ENCODE results near the gene CENPM. TPM values are rescaled to one million over a fixed set of nuclear protein-coding genes. Genes with fewer than 3 reads are reported as not detected.
A peak's percentile ranks its signal among the peaks of the same experiment; 100 is the strongest.

The CENPM gene
- total RNA-seq, 1 experiment from 2014 or later: 39.8 TPM

- TF ChIP-seq SIN3A (IDR thresholded peaks at IDR 0.05; ENCODE audit: borderline replicate concordance, insufficient read depth, low read depth, low read length) (no peak), CTCF (IDR thresholded peaks at IDR 0.05) (no peak), REST (IDR thresholded peaks at IDR 0.05; ENCODE audit: insufficient read depth in 1 of 2, low read depth in 2 of 2, low read length in 1 of 2) (no peak), POLR2AphosphoS5 (IDR thresholded peaks at IDR 0.05; ENCODE audit: low read depth, low read length) (no peak), TCF7L2 (IDR thresholded peaks at IDR 0.05; ENCODE audit: low read depth, low read length) (no peak)
- H3K4me3 ChIP-seq (ENCODE audit: low read depth in 2 of 2, low read length in 2 of 2): no peak overlapping the region
- H3K27ac ChIP-seq (ENCODE audit: low read length): no peak overlapping the region
- ChIA-PET CTCF (no interaction called here), POLR2A (no interaction called here)
- no peaks in the 10 kb centered on the region for H3K9me3 ChIP-seq (ENCODE audit: control insufficient read depth, insufficient read depth, low read depth, low read length)
- in situ Hi-C loops (cut with HindIII; ENCODE audit: low pct_unique_long_range_greater_than_20kb, low sequenced_read_pairs): no loop called here
- no peaks in the 10 kb centered on the region for H3K27me3 ChIP-seq (ENCODE audit: control insufficient read depth, insufficient read depth, low read length)
- no peaks in the 10 kb centered on the region; the same call in 1 of the 2 replicates for H3K4me1 ChIP-seq (ENCODE audit: control insufficient read depth, insufficient read depth, low read length)
- DNase-seq (ENCODE audit: low read depth, low spot score) (no peak), ATAC-seq (peak; percentile 22; the same call in 1 of the 2 replicates)
- no TSS peak for BruUV-seq (replicated peaks)
- intact Hi-C loops (cut with micrococcal nuclease; ENCODE audit: unreplicated experiment): no loop called here
- H3K36me3 ChIP-seq (ENCODE audit: control insufficient read depth, insufficient read depth, low read length): no peaks in the 10 kb centered on the region
Measured at GRCh38 chr22:41910050-41911000, 36.6 kb downstream of the CENPM start.

GRCh38 chr22:41909310-41910049, 37.5 kb downstream of the CENPM start:
- ATAC-seq: no peak
- Histone ChIP-seq H3K36me3 (ENCODE audit: control insufficient read depth, insufficient read depth, low read length) (no peaks in the 10 kb centered on the region), H3K27me3 (ENCODE audit: control insufficient read depth, insufficient read depth, low read length) (no peaks in the 10 kb centered on the region), H3K4me1 (ENCODE audit: control insufficient read depth, insufficient read depth, low read length) (no peaks in the 10 kb centered on the region; the same call in 1 of the 2 replicates), H3K4me3 (ENCODE audit: low read depth in 2 of 2, low read length in 2 of 2) (no peak overlapping the region), H3K9me3 (ENCODE audit: control insufficient read depth, insufficient read depth, low read depth, low read length) (no peaks in the 10 kb centered on the region), H3K27ac (ENCODE audit: low read length) (no peak overlapping the region)
- in situ Hi-C loops (cut with HindIII; ENCODE audit: low pct_unique_long_range_greater_than_20kb, low sequenced_read_pairs) (no loop called here), intact Hi-C loops (cut with micrococcal nuclease; ENCODE audit: unreplicated experiment) (no loop called here)
- BruUV-seq (replicated peaks): no TSS peak
- POLR2A ChIA-PET: no interaction called here
- no peak for DNase-seq (ENCODE audit: low read depth, low spot score)
- no peak for TF ChIP-seq TCF7L2 (IDR thresholded peaks at IDR 0.05; ENCODE audit: low read depth, low read length)
- no peak for TF ChIP-seq CTCF (IDR thresholded peaks at IDR 0.05)
- no peak for TF ChIP-seq POLR2AphosphoS5 (IDR thresholded peaks at IDR 0.05; ENCODE audit: low read depth, low read length)
- no peak for TF ChIP-seq SIN3A (IDR thresholded peaks at IDR 0.05; ENCODE audit: borderline replicate concordance, insufficient read depth, low read depth, low read length)
- no peak for TF ChIP-seq REST (IDR thresholded peaks at IDR 0.05; ENCODE audit: insufficient read depth in 1 of 2, low read depth in 2 of 2, low read length in 1 of 2)
- CTCF ChIA-PET: interaction anchor here (0.7 kb wide), 1 partner anchor 72 kb away, joined by 3 read pairs; no protein-coding TSS in a partner anchor

All from Panc1 (cell line).